KOPT-K1 (cell line): Measurements from ENCODE around the gene ZBTB42.

Experiments used
- H3K27ac ChIP-seq: fragments of 200-600 bp; sonication (generic); 2 replicates; pipeline ENCODE4 v1.5.1; 2016; ENCODE audit warnings: antibody characterized with exemption, mild to moderate bottlenecking, low read depth, low read length; ENCODE audit not compliant: poor library complexity, severe bottlenecking
- H3K36me3 ChIP-seq: fragments of 200-600 bp; sonication (generic); 2 replicates; pipeline ENCODE4 v1.5.1; 2017; ENCODE audit warnings: antibody characterized with exemption, mild to moderate bottlenecking, low read length, moderate library complexity; ENCODE audit not compliant: insufficient read depth
- H3K9me3 ChIP-seq: fragments of 200-600 bp; sonication (generic); 2 replicates; pipeline ENCODE4 v1.5.1; 2017; ENCODE audit warnings: antibody characterized with exemption, low read length, mild to moderate bottlenecking; ENCODE audit not compliant: insufficient read depth, poor library complexity, severe bottlenecking

ZBTB42 gene

DNA sequence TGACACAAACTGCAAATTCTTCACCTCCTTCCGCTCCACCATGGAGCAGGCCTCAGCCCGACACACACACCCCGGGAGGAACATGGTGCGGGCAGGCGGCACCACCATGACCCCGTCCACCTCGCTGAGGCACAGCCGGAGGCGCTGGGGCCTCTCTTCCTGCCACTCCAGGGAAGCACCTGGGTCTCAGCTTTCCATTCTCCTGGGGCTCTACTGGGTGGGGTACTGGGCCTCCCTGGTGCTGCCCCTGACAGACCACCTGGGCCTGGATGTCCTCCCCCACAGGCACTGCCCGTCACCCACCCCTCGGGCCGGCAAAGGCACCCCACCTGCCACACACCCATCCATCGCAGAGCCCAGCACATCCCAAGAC, 15.2 kb upstream of the ZBTB42 start:
- peaks cover 61% of the 10 kb centered on the region; the same call in 1 of the 2 replicates for H3K36me3 ChIP-seq
- H3K9me3 ChIP-seq, result no peaks in the 10 kb centered on the region
- no peak overlapping the region for H3K27ac ChIP-seq

DNA sequence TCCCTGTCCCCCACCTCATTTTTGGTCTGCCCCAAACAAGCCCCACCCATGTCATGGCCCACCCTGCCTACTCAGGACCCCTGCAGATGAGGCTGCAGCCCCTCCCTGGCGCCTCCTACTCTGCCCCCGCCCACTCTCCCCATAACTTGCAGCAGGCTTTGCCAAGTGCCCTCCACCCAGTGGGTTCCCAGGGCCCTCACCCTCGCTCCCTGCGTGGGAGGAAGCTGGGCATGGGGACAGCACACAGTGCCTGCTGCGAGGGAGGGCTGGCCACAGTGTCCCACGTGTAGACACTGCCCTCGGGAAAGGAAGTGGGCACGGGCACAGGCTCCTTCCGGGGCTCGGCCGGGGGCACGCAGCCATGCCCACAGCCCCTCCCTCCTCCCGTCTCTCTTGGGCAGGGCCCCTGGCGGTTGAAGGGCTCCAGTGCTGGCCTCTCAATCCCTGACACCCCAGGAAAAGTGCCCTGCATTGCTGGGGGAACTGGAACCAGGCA, 14.8 kb upstream of the ZBTB42 start:
- H3K36me3 ChIP-seq, result peaks cover 61% of the 10 kb centered on the region; the same call in 1 of the 2 replicates
- H3K27ac ChIP-seq, result no peak overlapping the region
- H3K9me3 ChIP-seq, result no peaks in the 10 kb centered on the region

GRCh38 chr14:104786726-104787675, 13.9 kb upstream of the ZBTB42 start:
- Histone ChIP-seq H3K27ac (no peak overlapping the region), H3K36me3 (peaks cover 61% of the 10 kb centered on the region), H3K9me3 (no peaks in the 10 kb centered on the region)

DNA sequence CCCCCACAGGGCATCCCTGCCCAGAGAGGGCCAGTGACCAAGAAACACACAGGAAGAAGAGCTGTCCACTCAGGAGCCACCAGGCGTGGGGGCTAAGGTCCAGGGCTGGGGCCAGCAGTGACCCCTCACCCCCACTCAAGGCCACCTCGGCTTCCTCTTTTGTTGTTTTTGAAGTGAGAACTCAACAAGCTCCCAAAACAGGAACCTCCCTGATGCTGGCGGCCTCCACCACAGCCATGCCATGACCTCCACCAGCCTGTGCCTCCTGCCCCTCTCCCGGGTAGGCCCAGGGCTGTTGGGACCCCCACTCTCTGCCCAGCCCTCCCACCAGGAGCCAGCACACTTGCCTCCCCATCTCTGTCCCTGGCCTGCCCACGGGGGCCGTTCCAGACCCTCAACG, 13.2 kb upstream of the ZBTB42 start:
- Histone ChIP-seq H3K9me3 (no peaks in the 10 kb centered on the region), H3K36me3 (peaks cover 69% of the 10 kb centered on the region), H3K27ac (no peak overlapping the region)

GRCh38 chr14:104788161-104788818, 12.6 kb upstream of the ZBTB42 start:
- H3K9me3 ChIP-seq, result no peaks in the 10 kb centered on the region
- H3K27ac ChIP-seq, result no peak overlapping the region
- peaks cover 73% of the 10 kb centered on the region for H3K36me3 ChIP-seq

DNA sequence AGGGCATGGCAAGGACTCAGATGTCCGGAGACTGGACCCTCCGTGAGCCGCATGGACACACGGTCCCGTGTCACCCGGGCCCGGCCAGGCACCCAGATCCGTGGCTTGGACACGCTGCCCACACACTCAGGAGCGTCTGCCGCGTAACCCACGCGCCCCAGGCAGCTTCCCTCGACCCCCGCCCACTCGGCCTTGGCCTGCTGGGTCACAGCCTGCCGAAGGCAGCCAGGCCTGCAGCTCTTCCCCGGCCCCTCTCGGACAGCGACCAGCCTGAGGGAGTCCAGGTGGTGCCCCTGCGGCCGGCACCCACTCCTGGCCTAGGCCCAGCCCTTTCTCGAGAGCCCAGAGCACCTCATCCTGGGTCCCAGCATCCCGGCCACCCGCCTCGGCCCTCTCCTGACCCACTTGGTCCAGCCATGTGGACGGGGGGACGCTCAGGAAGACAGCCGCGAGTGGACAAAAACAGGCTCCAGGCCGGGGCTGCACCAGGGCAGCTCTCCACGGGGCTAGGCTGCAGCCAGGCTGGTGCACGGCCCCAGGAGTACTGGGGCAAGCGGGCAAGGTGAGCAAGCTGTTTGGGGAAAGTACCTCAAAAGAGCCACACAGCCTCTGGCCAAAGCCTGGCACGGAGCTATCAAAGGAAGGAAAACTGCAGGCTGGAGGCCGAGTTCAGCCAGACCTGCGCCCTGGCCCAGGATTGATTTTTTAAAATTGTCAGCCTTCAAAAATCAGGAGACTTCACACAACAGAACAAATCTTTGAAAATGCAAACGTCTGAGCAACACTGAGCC, 11.8 kb upstream of the ZBTB42 start:
- peaks cover 76% of the 10 kb centered on the region for H3K36me3 ChIP-seq
- no peak overlapping the region for H3K27ac ChIP-seq
- no peaks in the 10 kb centered on the region for H3K9me3 ChIP-seq

GRCh38 chr14:104789752-104790743, 10.9 kb upstream of the ZBTB42 start:
- H3K36me3 ChIP-seq, result peaks cover 69% of the 10 kb centered on the region
- H3K27ac ChIP-seq, result no peak overlapping the region
- H3K9me3 ChIP-seq, result no peaks in the 10 kb centered on the region

- H3K36me3 ChIP-seq, result peaks cover 68% of the 10 kb centered on the region
Observed at GRCh38 chr14:104791425-104791824, 9.5 kb upstream of the ZBTB42 start.

GRCh38 chr14:104792101-104792884, 8.6 kb upstream of the ZBTB42 start:
- no peaks in the 10 kb centered on the region for H3K9me3 ChIP-seq
- H3K36me3 ChIP-seq, result peaks cover 60% of the 10 kb centered on the region
- H3K27ac ChIP-seq, result no peak overlapping the region

More at GRCh38 chr14:104791425-104791824, 9.5 kb upstream of the ZBTB42 start:
- no peak overlapping the region for H3K27ac ChIP-seq
- no peaks in the 10 kb centered on the region for H3K9me3 ChIP-seq

DNA sequence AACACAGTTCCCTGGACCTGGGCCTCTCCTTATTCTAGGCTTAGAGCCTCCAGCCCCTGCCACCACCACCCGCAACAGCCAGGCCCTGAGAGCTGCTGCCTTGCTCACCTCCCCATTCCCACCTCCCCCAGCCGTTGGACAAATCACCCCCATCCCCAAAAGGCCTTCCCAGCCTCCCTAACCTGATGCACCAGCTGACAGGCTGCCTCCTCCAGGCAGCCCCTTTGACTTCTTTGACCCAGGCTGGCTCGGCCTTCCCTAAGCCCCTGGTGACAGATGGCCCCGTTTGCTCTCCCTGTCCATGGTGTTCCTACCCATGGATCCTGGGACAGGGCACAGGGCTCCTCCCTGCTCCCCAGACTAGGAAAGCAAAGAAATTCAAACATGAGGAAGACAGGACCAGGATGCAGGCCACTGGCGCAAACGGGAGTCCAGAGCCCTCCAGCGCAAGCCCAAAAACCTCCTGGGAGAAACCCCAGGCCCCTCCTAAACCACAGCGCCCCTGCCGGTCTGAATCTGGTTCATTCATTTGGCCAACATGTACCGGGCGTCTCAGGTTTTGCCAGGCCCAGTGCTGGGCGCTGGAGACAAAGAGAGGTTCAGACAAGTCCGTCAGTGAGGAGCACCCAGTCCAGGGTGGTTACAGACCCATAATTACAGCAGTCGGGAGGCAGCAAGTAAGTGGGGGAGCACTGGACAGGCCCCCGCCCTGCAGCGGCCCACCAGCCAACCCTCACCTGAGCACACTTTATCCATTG, 7.8 kb upstream of the ZBTB42 start:
- peaks cover 52% of the 10 kb centered on the region for H3K36me3 ChIP-seq
- H3K27ac ChIP-seq, result peak overlapping the region; percentile 65

DNA sequence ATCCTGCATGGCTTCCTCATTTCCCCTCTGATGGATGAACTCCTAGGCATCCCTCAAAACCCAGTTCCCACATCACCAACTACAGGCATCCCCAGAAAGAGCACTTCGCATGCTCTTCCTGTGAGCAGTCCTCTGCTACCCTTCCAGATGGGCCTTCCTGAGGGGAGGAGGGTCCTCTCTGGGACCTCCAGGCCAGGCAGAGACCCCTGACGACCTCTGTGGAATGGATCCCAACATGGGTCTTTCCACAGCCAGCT, 7.3 kb upstream of the ZBTB42 start:
- H3K9me3 ChIP-seq, result no peaks in the 10 kb centered on the region
- H3K27ac ChIP-seq, result peak overlapping the region; percentile 65
- peaks cover 47% of the 10 kb centered on the region for H3K36me3 ChIP-seq

More for the DNA sequence above, 7.8 kb upstream of the ZBTB42 start:
- H3K9me3 ChIP-seq, result no peaks in the 10 kb centered on the region

DNA sequence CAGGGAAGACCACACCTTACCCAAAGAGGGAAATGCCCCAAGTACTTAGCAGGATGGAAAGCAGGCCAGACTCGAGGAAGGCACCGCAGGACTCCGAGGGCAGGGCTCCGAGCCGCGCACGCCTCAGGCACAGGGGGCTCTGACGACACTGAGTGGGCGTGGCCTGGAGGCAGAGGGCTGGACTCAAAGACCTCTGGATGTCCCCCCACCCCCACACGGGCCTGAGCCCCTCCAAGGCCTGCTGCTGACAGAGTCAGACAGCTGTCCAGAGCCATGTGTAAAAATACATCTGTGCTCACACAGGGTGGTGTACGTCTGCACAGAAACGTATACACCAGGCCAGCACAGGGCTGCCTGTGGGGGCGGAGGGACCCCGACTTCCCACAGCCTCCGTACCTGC, 6.8 kb upstream of the ZBTB42 start:
- peaks cover 42% of the 10 kb centered on the region for H3K36me3 ChIP-seq
- H3K27ac ChIP-seq, result peak overlapping the region; percentile 65
- H3K9me3 ChIP-seq, result no peaks in the 10 kb centered on the region

- peak overlapping the region; percentile 65 for H3K27ac ChIP-seq
- H3K36me3 ChIP-seq, result peaks cover 37% of the 10 kb centered on the region
- no peaks in the 10 kb centered on the region for H3K9me3 ChIP-seq
Observed at GRCh38 chr14:104794631-104794992, 6.3 kb upstream of the ZBTB42 start.
